GM18861 (cell line): ENCODE results near the gene DPF3.

Source experiments
- ATAC-seq: cut with Tn5 transposase; IDR thresholded peaks from one replicate; pipeline ENCODE4 v1.9.1; 2021; ENCODE audit not compliant: unreplicated experiment

The DPF3 gene

DNA sequence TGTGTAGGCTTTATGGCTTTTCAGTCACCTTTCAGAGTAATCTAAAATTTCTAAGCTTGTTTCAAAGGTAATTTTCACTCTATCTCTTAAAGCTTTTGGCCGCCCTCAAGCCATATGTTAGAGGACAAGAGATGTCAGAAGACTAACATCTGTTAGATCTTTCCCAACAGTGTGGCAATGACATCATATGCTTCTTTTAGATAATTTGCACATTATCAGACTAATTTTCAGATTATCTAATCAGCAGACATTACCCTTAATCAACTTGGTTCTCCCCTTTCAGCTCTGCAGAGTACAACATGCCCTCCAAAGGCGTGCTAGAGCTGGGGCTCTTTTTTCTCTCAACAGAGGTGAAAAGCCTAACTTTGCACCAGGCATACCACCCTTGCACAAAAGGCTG lies 207.1 kb downstream of the DPF3 start:
- ATAC-seq: no peak

GRCh38 chr14:72686101-72686500 lies 207.8 kb downstream of the DPF3 start:
- ATAC-seq: no peak

DNA sequence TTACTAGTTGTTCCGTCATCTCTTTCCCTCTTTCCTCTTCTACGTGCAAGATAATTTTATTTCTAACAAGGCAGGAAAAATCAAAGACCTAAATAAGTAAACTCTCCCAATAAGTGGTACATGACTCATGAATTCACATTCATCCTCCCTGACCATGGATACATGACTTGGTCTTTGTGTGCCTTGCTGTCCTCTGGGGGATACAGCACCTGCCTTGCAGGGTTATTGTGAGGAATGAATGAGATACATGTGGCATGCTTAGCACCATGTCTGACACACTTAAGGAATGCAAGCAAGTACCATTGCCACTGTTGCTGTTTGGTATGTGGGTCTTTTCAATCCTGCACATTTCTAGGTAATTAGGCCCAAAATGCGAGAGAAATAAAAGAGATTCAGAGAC lies 208.4 kb downstream of the DPF3 start:
- no peak for ATAC-seq

- ATAC-seq: no peak
Observed at GRCh38 chr14:72683787-72684186, 210.1 kb downstream of the DPF3 start.

DNA sequence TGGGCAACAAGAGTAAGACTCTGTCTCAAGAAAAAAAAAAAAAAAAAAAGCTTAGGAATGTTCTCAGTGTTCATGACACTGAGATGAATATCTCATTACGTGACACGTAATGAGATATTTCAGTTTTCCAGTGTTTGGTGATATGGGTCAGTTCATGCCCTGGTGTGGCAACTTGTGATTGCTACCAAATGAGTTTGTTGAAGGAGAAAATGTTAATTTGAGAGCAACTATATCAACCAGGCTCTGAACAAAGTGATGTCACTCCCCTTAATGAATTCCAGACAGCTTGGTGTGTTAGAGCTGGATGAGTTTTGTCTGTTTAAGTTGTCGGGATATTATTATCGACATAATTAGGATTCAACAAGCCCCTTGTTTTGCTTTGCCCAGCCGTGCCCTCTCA lies 211.7 kb downstream of the DPF3 start:
- no peak for ATAC-seq

DNA sequence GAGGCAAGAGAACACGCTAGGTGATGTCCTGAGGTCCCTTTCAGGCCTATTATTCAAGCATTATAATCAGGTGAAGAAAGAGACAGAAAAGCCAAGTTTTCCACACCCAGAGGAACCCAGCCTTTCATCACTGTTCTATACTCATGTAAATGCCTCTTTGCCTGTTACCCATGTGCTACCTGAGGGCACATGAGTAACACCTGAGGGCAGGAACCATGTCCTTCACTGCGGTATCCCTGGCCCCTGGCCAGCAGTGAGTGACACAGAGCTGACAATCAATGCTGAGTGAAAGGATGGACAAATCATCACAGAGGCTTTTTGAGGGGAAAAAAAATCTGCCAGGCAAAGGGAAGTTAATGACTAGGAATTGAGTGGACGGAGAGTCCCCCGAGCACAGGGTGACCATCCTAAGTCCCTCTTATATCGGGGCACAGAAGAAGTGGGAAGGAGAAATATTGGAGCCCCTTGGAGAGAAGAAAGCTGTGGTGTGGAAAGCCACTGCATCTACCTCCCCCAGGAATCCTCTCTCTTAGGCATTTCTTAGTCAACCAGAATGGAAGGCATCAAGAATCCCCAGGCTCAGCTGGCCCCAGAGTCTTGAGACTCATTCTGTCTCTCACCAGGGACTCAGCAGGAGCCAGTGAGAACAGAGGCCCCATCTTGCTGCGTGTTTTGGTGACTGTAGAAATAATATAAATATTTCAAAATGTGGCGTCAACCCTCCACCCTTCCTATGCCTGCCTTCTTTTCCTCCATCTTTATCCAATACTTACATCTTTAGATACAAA lies 212.9 kb downstream of the DPF3 start:
- no peak for ATAC-seq

DNA sequence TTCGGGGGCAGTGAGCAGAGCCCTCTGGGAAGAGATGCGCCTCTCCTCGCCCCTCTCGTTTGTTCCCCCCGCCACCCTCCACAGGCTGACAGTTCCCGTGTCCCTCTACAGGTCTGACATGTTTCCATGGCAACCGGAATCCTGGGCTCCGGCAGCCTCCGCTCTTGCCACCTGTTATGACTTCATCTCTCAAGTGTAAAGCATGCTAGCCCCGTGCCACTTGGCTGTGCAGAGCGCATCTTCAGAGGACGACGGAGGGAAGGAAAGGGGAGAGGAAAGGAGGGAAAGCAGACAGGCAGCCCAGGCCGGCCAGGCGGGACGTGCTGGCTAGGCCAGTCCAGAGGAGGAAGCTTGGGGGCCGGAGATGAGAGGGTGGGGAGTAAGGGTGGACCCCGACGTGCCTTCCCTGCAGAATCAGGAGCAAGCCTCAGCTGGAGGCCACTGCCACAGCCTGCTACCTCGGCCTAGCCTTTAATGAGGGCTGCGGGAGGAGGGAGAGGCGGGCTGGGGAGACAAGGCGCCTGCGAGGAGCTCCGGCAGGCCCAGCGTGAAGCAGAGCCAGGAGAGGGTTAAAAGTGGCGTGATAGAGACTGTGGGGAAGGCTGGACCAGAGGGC lies 214.3 kb downstream of the DPF3 start:
- ATAC-seq: no peak

- ATAC-seq: no peak
Observed at GRCh38 chr14:72679141-72679535, 214.8 kb downstream of the DPF3 start.

DNA sequence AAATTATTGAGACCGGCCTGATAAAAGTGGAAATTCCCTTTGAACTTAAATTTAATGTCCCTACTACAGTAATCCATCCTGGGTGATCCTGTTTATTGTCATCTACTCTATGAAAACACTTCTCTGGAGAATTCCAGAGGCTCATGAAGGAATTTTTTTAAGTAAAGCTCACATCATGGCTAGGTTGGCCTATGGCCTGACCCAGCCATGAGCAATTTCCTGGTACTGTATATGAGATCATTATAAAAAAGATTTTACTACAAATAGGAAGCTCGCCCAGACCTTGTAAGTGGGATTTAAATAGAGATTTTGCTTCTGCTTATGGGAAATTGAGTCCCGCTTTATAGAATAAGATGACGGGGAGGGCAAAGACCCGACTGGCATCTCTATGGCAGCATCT lies 215.5 kb downstream of the DPF3 start:
- ATAC-seq: no peak

DNA sequence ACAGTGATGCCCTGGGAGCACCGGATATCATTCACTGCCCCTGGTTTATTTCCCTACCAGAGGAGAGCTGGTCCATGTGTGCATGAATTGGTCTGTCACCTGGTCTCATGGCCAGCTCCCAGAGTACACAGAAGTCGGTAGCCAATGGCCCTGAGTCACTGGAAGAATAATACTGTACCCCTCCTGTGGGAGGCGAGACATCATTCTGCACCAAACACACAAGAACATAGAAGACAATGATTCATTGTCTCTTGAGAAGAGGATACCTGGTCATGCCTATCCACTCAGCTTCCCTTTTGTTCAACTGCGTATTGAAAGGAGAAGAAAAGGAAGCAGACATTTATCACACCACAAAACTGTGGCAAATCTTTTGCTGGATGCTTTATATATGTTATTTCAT lies 216.2 kb downstream of the DPF3 start:
- ATAC-seq: no peak

GRCh38 chr14:72675126-72675525 lies 218.8 kb downstream of the DPF3 start:
- no peak for ATAC-seq

DNA sequence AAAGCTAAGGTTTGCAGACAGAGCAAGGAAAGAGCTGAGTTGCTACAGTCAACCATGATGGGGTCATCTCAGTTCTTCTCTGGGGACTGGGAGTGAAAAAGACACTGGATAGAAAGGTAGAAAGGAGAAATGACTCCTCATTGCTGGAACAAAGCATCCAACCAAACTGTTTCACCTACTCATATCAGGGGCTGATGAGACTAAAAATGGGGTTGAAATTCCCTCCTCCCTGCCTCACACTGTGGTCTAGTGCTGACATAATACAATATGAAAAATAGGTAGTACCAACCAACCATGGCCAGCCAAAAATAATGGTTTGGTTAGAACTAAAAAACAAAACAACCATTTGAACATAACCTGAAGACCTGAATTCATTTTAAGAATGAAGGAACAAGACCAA lies 220.7 kb downstream of the DPF3 start:
- ATAC-seq: no peak

- no peak for ATAC-seq
Observed at GRCh38 chr14:72666610-72667009, 227.3 kb downstream of the DPF3 start.

- ATAC-seq: no peak
Observed at GRCh38 chr14:72665259-72665658, 228.6 kb downstream of the DPF3 start.

- ATAC-seq: no peak
Observed at GRCh38 chr14:72664651-72665050, 229.2 kb downstream of the DPF3 start.

DNA sequence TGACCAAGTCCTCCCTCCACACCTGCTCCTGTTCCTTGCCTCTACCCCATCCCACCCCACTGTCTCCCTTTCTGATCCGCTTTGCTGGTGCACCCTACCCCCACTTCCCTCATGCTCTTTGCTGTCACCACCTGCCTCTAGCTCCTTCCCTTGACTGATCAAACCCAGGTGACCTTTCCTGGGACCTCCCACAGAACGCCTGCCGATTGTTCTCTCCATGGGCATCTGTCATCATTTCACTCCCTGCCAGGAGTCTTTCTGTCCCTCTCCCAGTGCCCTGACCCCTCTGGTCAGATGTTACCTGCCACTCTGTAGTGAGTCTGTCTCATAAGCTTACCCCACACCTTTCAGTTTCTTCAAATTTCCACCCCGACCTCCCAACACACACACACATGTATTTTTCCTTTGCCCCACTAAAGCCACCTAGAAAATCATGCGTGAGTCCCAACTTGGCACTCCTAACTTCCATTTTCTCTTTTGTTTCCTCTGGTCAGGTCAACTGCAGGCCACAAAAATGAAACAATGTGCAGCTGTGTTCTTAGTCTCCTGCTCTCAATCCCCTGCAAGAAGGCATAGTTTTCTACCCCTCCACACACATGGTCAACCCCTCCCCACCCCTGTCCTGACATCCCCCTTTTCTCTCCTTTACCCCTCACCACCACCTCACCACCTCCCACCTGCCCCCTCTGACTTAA lies 229.8 kb downstream of the DPF3 start:
- no peak for ATAC-seq

GRCh38 chr14:72663076-72663487 lies 230.8 kb downstream of the DPF3 start:
- ATAC-seq: no peak

DNA sequence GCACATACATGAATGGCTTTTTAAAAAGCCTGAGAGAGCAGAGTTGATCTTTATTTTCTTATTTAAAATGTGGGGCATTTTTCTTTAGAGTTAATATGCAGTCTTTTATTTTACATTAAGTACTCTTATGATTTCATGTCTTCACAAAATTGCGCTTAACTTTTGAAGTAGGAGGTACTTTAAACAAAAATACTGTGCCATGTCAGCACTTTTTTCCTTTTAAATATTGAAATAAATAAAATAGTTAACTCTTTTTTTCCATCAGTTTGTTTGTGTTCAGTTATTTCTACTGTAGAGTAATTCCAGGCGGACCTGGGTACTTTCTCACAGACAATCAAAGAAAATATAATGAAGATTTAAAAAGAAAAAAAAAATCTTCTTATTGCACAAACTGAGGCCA lies 231.7 kb downstream of the DPF3 start:
- no peak for ATAC-seq

GRCh38 chr14:72657214-72657921 lies 236.5 kb downstream of the DPF3 start:
- no peak for ATAC-seq

- ATAC-seq: no peak
Observed at GRCh38 chr14:72653026-72653425, 240.9 kb downstream of the DPF3 start.

DNA sequence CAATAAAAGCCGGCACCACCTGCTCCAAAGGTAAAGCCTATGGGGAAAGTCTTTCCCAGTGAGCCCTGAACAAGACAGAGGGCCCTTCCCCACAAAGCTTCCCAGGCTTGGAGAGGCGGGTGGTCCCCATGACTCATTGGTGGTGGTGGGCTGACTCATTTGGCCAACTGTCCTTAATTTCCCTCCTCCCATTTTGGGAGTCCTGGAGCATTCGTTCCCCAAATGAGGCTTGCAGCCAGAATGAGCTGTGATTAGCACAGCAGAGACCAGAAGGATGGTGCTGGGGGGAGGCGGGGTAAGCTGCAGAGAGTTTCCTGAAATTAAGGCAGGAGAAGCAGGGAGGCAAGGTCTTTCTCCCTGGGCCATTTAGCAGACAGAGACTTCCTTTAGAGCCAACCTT lies 241.7 kb downstream of the DPF3 start:
- ATAC-seq: no peak

- ATAC-seq: no peak
Observed at GRCh38 chr14:72651714-72652113, 242.2 kb downstream of the DPF3 start.
